GM21528 (cell line): ENCODE data around the gene RBFOX1.

Experiments used
- ATAC-seq: cut with Tn5 transposase; IDR thresholded peaks from one replicate; pipeline ENCODE4 v1.9.1; 2021; ENCODE audit warnings: mild to moderate bottlenecking, moderate library complexity; ENCODE audit not compliant: unreplicated experiment, low FRiP score

Gene RBFOX1

DNA sequence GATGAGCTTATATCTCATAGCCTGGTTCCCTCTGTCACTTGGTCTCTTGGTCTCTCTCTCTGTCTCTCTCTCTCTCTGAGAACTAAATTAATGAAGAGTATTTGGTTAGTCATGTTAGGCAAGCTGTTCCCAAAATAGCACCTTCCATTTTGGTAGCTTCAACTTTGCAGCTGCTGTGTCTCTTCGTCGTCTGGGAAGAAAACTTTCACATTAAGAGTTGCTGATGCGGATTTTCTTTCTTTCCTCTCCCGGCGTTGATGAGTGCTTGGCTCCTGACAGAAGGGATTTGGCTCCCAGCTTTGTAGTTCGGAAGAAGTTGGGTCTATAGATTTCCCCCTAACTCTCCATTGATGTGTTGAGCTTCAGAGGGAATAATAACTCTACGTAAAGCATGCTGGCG is at the start of gene RBFOX1:
Gene RBFOX1, plus strand, starts transcription at position 235 of the 400 bp plus-strand sequence.
- no peak for ATAC-seq

DNA sequence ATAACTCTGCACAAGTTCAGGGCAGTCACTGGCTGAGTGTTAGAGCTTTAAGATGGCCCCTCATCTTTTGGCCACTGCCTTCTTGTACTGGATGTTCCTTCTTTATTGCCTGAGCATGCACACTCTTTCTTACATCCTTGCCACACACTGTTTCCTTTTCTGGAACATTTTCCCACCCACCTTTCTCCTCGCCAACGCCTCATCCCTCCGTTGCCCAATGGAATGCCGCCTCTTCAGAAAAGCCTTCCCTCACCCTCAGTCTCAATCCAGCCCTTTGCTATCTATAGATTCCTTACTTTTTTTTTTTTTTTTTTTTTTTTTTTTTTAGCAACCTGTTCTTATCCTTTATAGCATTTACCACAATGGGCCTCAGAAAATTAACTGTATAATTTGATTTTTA is 47.9 kb upstream of the RBFOX1 start:
- ATAC-seq = no peak

DNA sequence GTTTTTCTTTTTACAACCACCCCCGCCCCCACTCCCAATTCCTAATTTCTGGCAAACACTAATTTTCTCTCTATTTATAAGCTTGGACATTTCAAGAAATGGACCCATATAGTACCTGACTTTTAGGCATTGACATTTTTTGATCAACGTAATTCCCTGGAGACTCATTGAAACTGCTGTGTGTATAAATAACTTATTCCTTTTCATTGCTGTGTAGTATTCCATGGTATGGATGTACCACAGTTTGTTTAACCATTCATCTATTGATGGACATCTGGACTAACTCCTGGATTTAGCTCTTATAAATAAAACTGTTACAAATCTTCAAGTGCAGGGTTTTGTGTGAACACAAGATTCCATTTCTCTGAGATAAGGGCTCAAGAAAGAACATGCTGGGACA is 47.1 kb upstream of the RBFOX1 start:
- ATAC-seq = no peak

DNA sequence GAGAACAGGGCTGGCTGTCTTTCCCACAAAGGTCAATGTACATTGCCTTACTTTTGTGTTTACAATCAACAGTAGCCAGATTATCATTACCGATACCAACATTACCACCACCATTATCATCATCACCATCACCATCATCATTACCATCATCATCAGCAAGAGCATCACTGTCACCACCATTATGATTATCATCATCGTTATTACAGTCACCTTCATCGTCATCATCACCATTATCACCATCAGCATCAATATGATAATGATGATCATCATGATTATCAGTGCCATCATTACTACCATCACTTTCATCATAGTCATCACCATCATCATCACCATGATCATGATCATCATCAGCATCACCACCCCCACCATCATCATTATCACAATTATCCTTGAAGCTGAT is 43.3 kb upstream of the RBFOX1 start:
- ATAC-seq = no peak

DNA sequence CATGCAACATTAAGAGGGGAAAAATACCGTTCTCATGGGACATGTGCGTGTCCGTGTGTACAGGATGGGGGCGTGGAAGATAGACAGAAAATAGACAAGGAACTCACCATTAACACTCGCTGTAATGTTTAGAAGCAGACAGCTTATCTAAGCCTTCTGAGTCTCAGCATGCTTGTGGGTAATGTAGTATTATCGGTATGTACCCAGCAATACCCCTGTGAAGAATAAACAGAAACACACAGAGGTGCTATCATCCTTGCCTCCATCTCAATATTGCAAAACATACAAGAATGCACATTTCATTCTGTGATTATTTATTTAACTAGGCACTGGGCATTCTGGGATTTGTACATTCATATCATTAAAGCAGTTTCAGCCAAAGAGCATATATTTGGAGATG is 42.0 kb upstream of the RBFOX1 start:
- no peak for ATAC-seq

DNA sequence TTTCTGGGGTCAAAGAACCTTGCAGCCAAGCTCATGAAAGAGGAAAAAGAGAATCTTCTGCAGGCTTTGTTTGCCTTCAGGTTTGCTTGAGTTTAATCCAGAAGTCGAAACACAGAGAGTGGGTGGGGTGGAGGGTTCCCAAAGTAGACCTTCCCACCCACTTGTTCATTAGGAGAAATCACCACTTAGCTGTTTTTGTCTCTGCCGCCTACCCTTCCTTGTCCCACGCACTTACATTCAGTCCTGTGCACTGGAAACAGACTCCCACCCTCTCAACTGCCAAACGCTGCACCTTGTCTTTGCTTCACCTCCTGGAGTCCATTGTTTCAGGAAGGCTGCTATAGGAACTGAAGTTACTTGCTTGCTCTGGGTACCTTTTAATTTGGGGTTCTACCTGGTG is 38.6 kb upstream of the RBFOX1 start:
- no peak for ATAC-seq

DNA sequence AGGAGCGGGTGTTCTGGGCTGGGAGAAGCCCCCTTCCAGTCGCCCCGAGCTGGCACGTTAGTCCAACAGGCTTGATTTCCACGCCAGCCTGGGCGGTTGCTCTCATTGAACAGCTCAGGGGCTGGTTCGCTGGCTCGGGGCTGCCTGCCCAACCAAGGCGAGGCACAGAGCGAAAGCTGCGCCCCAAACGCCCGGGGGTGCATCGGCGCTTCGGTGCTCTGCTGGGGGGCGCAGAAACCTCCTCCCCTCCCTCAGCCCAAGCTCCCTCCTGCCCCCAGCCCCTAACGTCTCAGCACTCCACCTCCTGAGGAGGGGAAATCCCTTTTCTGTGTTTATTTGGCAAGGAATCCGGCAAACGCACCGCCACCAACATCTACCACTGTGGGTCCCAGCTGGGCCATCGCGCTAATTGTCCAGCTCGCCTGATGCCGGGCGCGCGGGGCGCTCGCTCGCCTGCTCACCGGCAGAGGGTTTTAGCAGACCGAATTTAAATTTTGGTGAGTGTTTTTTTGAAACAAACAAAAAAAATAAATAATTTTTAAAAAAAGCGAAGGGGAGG is 29.5 kb upstream of the RBFOX1 start:
- no peak for ATAC-seq

DNA sequence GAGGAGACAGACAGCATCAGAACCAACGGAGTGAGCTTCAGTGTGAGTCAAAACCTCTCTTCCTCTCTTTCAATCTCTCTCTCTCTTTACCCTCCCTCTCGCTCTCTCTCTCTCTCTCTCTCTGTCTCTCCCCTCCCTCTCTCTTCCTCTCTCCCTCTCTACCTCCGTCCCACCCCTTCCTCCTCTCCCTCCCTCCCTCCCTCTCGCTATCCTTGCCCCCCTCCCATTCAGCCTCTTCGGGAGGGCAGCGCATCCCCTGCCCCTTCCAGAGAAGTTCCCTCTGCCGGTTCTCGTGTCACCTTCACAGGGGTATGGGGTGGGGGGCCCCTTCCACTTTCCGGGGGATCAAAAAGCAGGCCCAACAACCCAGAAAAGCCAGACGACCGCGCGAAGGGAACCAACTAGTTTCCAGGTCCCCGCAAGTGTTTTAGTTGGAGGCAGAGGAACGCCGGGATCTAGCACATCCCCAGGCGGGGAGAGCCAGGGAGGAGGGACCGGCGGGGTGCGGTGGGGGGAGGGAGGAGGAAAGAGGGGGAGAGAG is 28.9 kb upstream of the RBFOX1 start:
- no peak for ATAC-seq

DNA sequence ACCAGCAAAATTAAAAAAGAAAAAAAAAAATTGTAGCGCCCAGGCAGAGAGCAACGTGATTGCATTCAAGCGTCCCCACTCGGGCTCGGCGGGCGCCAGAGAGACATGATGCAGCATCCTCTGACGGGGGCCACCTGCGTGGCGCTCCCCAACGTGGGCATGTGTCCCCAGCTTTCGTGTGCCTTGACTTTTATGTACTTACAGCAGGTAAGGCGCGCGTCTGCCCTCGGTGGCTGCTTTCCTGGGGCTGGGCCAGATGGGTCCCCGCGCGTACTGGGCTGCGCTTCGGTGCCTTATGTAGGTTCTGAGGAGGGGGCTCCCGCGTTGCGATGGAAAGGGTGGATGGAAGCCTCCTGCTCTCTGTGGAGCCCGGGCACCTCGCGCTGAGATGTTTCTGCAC is 28.4 kb upstream of the RBFOX1 start:
- no peak for ATAC-seq

DNA sequence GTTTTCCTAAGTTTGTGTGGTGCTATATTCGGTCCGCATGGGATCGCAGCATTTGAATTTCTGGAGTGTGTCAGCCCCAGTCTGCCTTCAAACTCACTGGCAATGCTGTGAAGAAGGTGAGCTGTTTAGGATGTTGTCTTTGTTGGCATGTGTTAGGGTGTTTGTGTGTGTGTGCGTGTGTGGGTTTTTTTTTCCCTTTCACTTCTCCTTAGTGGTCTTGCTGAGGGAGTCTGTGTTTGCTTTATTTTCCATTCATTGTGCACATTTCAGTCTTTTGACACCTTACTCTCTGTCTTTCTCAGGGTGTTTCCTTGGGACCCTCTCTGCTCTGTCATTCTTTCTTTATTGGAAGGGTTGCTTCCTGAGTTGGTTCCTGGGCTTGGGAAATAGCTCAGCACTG is 27.7 kb upstream of the RBFOX1 start:
- ATAC-seq = no peak

DNA sequence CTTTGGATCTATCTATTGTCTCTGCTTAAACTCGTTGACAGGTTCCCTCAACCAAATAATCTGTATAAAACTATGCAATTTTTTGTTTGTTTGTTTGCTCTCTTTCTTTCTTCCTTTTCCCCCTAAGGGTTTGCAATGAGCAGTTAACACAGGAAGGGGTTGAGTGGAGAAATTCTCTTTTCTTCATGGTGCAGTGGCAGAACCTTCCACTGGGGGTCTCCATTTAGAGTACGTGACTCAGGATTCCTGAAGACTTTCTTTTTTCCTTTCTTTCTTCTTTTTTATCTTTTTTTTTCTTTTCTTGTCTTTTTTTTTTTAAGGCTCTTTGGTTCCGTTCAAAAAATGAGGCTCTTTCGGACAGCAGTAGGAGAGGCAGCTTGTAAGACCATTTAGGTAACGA is 19.5 kb upstream of the RBFOX1 start:
- no peak for ATAC-seq

DNA sequence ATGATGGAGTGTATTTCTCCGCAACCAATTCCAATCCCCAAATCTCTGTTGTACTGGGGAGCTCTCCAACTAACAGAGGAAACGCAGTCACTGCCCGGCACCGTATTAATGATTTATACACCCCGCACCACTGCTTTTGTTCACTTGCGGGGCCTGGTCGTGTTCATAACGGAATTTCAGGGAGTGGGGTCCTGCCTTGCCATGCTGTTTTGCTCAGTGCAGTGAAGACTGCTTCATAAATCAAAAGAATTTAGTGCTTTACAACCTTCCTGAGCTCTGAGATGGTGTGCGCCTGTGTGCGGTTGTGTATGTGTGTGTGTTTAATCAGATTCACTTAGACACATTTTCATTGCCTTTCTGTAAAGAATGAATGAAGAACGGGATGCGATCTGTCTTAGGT is 18.5 kb upstream of the RBFOX1 start:
- no peak for ATAC-seq

DNA sequence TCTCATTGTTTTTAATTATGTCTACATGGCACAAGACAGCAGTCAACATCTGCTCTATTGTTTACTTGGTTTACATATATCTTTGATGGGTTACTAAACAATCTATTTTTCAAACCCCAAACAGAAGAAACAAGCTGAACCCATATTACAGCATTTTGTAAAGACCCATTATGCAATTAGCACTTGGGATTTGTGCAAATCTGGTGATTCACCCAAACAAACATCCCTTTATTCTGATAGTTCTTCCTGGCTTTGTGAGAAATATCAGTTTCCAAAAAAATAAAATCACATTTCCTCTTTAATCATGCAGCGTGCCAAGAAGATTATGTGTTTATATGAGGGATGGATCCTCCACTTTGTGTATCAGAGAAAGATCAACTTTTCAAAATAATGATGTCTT is 16.8 kb upstream of the RBFOX1 start:
- no peak for ATAC-seq

DNA sequence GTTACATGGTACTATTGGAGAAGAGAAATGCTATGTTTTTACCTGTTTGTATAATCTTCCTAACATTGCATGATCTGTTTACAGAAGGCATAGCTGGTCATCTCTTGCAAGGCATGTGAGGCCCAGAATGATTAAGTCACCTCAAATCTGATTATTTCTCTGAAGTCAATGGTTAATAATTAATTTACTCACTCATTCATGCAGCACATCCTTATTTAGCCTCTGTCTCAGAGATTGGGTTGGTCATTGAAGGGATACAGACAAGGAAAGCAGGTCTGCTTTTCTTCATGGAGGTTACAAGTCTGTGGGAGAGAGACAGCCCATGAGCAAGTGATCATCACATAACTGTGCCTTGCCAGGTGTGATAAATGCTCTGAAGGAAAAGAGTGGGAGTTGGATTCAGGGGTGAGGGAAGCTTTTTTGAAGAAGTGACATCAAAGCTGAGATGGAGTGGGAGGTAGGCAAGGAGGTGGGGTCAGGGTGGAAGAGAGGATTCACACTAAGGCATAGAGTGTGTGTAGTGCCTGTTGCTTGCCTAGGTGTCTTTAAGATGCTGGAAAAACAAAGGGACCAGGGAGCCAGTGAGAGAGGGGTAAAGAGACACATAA is 16.3 kb upstream of the RBFOX1 start:
- ATAC-seq = no peak

DNA sequence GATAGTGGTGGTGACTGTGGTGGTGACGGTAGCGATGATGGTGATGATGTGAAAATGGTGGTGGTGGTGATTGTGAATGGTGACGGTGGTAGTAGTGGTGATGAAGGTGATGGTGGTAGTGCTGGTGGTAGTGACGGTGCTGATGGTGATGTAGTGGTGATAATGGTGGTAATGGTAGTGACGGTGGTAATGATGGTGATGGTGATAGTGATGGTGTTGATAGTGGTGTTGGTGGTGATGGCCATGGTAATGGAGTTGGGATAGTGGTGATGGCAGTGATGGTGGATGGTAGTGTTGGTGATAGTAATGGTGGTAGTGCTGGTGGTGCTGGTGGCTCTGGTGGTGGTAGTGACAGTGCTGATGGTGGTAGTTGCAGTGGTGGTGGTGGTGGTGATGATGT is 14.7 kb upstream of the RBFOX1 start:
- ATAC-seq = no peak

DNA sequence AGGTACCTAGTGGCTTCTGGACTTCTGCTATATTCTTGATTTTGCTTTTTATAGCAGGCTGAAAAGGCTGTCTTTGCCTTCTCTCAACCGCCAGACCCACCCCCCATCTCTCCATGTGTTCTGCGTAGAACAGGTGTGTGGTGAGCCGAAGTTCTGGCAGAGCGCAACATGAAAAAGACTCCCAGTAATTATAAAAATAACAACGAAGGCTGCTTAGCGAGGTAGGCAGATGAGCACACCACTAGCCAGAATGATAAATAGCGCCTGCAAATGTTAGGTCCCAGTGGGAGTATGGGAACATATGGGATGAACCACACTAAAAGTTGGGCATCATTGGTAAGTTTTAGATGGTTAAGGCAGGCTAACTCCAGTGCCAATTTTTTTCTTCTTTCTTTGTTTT is 14.0 kb upstream of the RBFOX1 start:
- no peak for ATAC-seq

DNA sequence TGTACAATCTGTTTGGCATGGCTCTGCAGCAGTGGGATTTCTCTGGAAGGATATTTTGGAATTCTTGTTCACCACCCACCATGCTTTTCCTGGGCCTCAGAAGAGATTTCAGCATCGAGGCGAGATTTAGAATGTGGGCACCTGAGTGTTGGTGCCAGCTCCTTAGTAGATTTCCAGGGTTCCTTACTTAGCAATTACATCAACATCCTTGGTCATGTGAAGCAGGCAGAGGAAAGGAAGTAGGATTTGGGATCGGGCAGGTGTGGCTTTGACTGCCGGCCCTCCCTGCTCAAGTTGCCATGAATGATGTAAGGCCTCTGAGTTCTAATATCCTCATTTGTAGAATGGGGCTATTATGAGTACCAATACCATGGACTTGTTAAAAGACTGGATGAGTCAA is 13.1 kb upstream of the RBFOX1 start:
- ATAC-seq = no peak

DNA sequence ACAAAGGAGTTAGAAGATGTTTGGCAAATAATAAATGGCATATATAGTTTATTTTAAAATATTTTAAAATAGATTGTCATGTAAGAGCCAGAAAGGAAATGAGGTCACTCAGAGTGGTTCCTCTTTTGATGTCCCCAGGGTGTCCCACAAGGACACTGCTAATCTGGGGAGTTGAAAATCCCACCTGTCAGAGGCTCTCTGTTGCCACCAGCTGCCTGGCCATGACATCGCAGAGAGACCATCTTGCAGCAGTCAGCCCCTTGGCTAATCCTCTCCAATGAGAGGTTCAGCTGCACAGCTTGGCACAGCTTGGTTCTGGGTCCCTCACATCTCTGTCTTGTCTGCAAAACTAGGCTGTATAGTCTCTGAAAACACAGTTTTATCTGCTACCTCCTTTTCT is 11.0 kb upstream of the RBFOX1 start:
- no peak for ATAC-seq

DNA sequence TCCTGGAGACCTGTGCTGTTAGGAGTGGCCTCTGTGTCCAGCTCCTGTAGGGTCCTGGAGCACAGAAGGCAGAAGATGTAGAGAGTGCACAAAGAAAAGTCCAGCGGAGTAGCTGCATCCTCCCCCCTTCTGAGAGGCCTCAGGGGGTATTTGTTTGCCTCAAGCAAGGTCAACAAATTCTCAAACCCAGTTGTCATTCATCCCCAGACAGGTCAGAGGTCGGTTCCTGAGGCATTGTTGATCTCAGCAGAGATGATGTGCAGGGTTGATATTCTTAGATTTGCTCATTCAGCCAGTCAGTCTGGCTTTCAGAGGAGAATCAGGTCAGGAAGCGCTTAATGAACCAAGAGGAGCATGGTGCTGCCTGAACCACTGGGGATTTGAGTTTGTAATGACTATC is 8.3 kb upstream of the RBFOX1 start:
- ATAC-seq = no peak

DNA sequence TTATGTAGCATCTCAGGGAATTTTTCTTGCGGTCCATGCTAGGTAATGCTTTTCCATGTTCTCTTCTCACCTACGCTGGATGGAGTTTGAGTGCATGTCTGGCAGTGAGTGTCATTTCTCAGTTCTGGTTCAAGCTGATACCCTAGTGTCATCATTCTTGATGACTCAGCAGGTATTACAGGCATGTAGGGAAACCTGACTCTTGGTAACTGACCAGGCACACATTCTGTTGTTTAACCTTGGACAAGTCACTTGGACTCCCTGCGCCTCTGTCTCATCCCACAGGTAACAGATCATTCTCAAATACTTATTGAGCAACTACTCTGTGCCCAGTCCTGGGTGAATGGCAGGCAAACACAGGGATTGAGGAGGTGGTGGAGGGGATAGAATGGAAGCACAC is 6.8 kb upstream of the RBFOX1 start:
- ATAC-seq = no peak

DNA sequence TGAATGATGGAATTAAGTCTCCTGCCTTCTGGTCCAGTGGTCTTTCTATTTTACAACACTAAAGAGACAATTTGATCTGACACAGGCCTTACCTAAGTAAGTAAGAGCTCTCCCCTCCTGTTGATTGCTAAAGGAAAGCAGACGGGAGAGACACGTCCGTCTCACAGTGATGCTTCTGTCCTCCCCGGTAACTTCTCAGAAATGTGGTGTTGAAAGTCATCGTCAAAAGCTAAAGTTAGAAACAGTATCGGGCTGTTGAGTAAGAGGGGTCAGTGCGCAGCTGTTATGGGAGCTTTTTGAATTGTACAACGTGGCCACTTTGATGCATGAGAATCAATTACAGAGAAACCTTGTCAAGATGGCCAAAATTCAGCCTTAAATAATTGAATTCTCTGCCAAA is 1.9 kb upstream of the RBFOX1 start:
- no peak for ATAC-seq

DNA sequence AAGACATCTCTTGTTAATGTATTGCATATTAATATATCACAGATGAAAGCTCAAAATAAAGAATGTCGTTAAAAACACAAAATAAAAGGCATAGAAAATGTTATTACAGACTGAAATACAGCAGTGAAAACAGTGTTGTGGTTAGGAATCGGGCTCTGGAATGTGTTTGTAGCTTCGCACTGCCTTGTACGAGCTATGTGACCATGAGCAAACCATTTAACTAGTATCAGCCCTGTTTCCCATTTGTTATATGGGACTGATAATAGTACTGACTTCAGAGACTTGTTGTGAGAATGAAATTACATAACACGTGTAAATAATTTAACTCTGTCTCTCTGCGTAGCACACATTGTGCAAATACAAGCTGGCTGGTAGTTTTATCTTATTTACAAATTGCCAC is 648 bp upstream of the RBFOX1 start:
- no peak for ATAC-seq
